ENCODE results near the gene KAZN.
"Not testable (repeated sequence)": the region's sequence is repeated elsewhere in the genome, so short reads cannot be mapped to it uniquely, and the experiment has no call there.

Gene KAZN

GRCh38 chr1:14946684-14947238, 348.3 kb downstream of the KAZN start:
- DNase-seq, result peak; percentile 60

- no peak for DNase-seq
These were observed 348.9 kb downstream of the KAZN start for GRCh38 chr1:14947421-14947820.

GRCh38 chr1:14948112-14948652, 349.7 kb downstream of the KAZN start:
- DNase-seq, result no peak

GRCh38 chr1:14949270-14949835, 350.9 kb downstream of the KAZN start:
- DNase-seq, result no peak

- no peak for DNase-seq
These were observed 351.6 kb downstream of the KAZN start for GRCh38 chr1:14949836-14950713.

GRCh38 chr1:14951766-14952165, 353.3 kb downstream of the KAZN start:
- DNase-seq, result no peak

GRCh38 chr1:14952626-14953314, 354.3 kb downstream of the KAZN start:
- DNase-seq, result no peak

- no peak for DNase-seq
These were observed 355.7 kb downstream of the KAZN start for GRCh38 chr1:14954210-14954609.

- no peak for DNase-seq
These were observed 356.4 kb downstream of the KAZN start for GRCh38 chr1:14954930-14955329.

- no peak for DNase-seq
These were observed 356.9 kb downstream of the KAZN start for GRCh38 chr1:14955402-14955801.

- DNase-seq, result no peak
These were observed 357.5 kb downstream of the KAZN start for GRCh38 chr1:14955976-14956375.

GRCh38 chr1:14956579-14957195, 358.2 kb downstream of the KAZN start:
- no peak for DNase-seq

- DNase-seq, result no peak
These were observed 359.1 kb downstream of the KAZN start for GRCh38 chr1:14957375-14958098.

- no peak for DNase-seq
These were observed 360.0 kb downstream of the KAZN start for GRCh38 chr1:14958249-14959058.

- no peak for DNase-seq
These were observed 360.7 kb downstream of the KAZN start for GRCh38 chr1:14959059-14959694.

- DNase-seq, result no peak
These were observed 363.3 kb downstream of the KAZN start for GRCh38 chr1:14961661-14962267.

- no peak for DNase-seq
These were observed 363.9 kb downstream of the KAZN start for GRCh38 chr1:14962407-14962806.

GRCh38 chr1:14963791-14964710, 365.6 kb downstream of the KAZN start:
- not testable (repeated sequence) for DNase-seq

- no peak for DNase-seq
These were observed 366.2 kb downstream of the KAZN start for GRCh38 chr1:14964711-14965055.
